ENCODE data around the gene ABO. TPM values are rescaled to one million over a fixed set of nuclear protein-coding genes. Genes with fewer than 3 reads are reported as not detected.
"Not testable (repeated sequence)": the region's sequence is repeated elsewhere in the genome, so short reads cannot be mapped to it uniquely, and the experiment has no call there.

ABO gene
- total RNA-seq, 2 donors from 2014 or later: 58.0 to 77.7 TPM

DNA sequence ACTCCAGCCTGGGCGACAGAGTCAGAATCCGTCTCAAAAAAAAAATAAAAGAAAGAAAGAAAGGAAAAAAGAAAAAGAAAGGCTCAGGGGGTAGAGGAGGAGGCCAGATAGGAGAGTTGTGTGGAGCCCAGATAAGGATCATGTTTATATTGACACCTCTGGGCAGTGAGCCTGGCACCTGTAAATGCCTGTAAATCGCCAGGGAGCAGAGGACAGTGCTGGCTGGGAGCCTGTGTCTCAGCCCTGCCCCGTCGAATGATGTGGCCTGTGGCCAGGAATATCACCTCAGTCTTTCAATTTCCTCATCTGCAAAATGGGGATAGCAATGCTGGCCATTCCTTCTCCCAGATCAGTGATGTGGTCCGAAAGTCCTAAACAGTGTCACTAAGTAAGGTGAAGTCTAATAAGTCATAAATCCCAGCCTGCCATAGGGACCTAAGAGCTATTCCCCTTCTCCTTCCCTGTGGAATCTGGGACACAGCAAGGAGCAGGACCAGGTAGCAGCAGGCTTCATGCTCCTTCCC, 10.3 kb upstream of the ABO start:
- Histone ChIP-seq H3K4me1 (peaks cover 14% of the 10 kb centered on the region), H3K9me3 (no peaks in the 10 kb centered on the region), H3K27me3 (no peaks in the 10 kb centered on the region), H3K36me3 (no peaks in the 10 kb centered on the region), H3K4me3 (no peak overlapping the region), H3K27ac (no peak overlapping the region), H3K9ac (ENCODE audit: low read depth in 2 of 2, low read length in 2 of 2) (peak overlapping the region in 1 of 2 donors; percentile 14)
- DNase-seq: peak; percentile 68
- TF ChIP-seq, protein P1, sequence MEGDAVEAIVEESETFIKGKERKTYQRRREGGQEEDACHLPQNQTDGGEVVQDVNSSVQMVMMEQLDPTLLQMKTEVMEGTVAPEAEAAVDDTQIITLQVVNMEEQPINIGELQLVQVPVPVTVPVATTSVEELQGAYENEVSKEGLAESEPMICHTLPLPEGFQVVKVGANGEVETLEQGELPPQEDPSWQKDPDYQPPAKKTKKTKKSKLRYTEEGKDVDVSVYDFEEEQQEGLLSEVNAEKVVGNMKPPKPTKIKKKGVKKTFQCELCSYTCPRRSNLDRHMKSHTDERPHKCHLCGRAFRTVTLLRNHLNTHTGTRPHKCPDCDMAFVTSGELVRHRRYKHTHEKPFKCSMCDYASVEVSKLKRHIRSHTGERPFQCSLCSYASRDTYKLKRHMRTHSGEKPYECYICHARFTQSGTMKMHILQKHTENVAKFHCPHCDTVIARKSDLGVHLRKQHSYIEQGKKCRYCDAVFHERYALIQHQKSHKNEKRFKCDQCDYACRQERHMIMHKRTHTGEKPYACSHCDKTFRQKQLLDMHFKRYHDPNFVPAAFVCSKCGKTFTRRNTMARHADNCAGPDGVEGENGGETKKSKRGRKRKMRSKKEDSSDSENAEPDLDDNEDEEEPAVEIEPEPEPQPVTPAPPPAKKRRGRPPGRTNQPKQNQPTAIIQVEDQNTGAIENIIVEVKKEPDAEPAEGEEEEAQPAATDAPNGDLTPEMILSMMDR (IDR thresholded peaks at IDR 0.05): no peak
- intact Hi-C loops (cut with DNase I): loop anchor here (10.0 kb wide), 1 partner anchor 101 kb away; no protein-coding TSS in a partner anchor

DNA sequence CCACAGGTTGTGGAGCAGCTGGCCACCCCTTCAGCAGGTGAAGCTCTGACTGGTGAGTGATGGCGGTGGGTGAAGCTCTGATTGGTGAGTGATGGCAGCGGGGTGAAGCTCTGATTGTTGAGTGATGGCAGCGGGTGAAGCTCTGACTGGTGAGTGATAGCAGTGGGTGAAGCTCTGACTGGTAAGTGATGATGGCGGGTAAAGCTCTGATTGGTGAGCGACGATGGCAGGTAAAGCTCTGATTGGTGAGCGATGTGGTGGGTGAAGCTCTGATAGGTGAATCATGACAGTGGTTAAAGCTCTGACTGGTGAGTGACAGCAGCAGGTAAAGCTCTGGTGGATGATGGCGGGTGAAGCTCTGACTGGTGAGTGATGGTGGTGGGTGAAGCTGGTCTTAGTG, 9.4 kb upstream of the ABO start:
- no peaks in the 10 kb centered on the region for H3K27me3 ChIP-seq
- H3K9me3 ChIP-seq: no peaks in the 10 kb centered on the region
- no peak overlapping the region for H3K4me3 ChIP-seq
- no peaks in the 10 kb centered on the region for H3K36me3 ChIP-seq
- no peak overlapping the region for H3K9ac ChIP-seq (ENCODE audit: low read depth in 2 of 2, low read length in 2 of 2)
- no peak for DNase-seq
- H3K27ac ChIP-seq: no peak overlapping the region
- intact Hi-C loops (cut with DNase I): loop anchor here (10.0 kb wide), 1 partner anchor 100 kb away; no protein-coding TSS in a partner anchor
- TF ChIP-seq, protein P1 (IDR thresholded peaks at IDR 0.05): no peak
- peaks cover 14% of the 10 kb centered on the region for H3K4me1 ChIP-seq

DNA sequence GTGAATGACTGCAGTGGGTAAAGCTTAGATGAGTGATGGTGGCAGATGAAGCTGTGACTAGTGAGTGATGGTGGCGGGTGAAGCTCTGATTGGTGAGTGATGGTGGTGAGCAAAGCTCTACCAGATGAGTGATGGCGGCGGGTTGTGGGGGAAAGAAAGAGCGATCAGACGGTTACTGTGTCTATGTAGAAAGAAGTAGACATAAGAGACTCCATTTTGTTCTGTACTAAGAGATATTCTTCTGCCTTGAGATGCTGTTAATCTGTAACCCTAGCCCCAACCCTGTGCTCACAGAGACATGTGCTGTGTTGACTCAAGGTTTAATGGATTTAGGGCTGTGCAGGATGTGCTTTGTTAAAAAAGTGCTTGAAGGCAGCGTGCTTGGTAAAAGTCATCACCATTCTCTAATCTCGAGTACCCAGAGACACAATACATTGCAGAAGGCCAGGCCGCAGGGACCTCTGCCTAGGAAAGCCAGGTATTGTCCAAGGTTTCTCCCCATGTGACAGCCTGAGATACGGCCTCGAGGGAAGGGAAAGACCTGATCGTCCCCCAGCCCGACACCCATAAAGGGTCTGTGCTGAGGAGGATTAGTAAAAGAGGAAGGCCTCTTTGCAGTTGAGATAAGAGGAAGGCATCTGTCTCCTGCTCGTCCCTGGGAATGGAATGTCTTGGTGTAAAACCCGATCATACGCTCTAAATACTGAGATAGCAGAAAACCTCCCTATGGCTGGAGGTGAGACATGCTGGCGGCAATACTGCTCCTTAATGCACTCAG, 8.4 kb upstream of the ABO start:
- peak overlapping the region; percentile 86 for H3K27ac ChIP-seq

DNA sequence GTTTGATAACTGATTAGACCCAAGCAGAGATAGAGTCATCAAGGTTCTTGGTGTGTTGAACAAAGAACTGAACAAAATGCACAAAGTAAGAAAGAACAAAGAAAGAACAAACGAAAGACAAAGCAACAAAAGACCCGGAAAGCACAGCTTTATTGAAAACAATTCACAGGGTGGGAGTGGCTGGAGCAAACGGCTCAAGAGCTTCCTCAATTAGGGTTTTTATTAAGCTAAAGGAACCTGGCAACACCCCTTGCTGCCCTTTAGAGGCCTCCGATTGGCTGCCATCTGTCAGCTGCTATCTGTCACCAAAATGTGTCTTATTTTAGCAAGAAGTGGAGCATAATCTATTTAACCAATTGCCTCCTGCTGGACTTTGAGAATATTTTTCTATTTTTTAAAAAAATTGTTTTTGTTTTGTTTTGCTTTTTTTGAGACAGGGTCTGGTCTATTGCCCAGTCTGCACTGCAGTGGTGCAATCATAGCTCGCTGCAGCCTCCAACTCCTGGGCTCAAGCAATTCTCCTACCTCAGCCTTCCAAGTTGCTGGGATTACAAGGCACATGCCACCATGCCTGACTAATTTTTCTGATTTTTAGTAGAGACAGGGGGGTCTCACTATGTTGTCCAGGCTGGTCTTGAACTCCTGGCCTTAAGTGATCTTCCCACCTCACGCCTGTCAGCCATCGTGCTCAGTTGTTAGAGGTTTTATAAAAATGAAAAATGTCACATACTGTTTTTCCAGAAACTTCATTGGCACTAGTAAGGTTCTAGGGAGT, 7.7 kb upstream of the ABO start:
- TF ChIP-seq, protein P1 (IDR thresholded peaks at IDR 0.05): no peak
- H3K27ac ChIP-seq: peak overlapping the region; percentile 86
- H3K9me3 ChIP-seq: no peaks in the 10 kb centered on the region
- H3K9ac ChIP-seq (ENCODE audit: low read depth in 2 of 2, low read length in 2 of 2): peak overlapping the region in 1 of 2 donors; percentile 60
- H3K27me3 ChIP-seq: no peaks in the 10 kb centered on the region
- peak; percentile 79 for DNase-seq
- no peaks in the 10 kb centered on the region for H3K36me3 ChIP-seq
- H3K4me3 ChIP-seq: no peak overlapping the region
- intact Hi-C loops (cut with DNase I): loop anchor here (10.0 kb wide), 1 partner anchor 98 kb away; no protein-coding TSS in a partner anchor
- H3K4me1 ChIP-seq: peaks cover 14% of the 10 kb centered on the region

More for the DNA sequence above, 8.4 kb upstream of the ABO start:
- H3K36me3 ChIP-seq; H3K9ac ChIP-seq (ENCODE audit: low read depth in 2 of 2, low read length in 2 of 2); H3K9me3 ChIP-seq; H3K4me3 ChIP-seq; H3K27me3 ChIP-seq: not testable (repeated sequence)
- peaks cover 14% of the 10 kb centered on the region for H3K4me1 ChIP-seq
- intact Hi-C loops (cut with DNase I): loop anchor here (10.0 kb wide), 1 partner anchor 99 kb away; no protein-coding TSS in a partner anchor
- DNase-seq: peak; percentile 34

DNA sequence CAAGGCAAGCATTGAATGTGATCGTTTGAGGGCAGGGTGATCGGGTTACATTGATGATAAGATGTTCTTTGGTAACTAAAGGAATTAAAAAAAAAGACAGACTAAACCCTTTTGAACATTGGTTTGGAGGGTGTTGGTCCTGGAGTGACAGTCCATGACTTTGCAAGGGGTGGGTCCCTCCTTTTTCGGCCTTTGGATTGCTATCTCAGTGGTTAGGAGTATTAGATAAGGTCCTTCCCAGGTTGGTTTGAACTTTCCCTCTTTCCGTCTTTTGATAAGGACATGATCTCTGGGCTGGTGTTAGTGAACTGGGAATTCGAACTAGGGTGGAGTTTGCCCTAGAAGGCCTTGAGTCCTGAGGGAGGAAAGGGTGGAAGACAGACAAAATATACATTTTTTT, 5.4 kb upstream of the ABO start:
- DNase-seq: peak; percentile 73
- Histone ChIP-seq H3K4me1 (peaks cover 14% of the 10 kb centered on the region), H3K9me3 (no peaks in the 10 kb centered on the region), H3K27me3 (no peaks in the 10 kb centered on the region), H3K9ac (ENCODE audit: low read depth in 2 of 2, low read length in 2 of 2) (peak overlapping the region in 1 of 2 donors; percentile 55), H3K27ac (peak overlapping the region; percentile 86), H3K36me3 (no peaks in the 10 kb centered on the region), H3K4me3 (no peak overlapping the region)
- TF ChIP-seq, protein P1 (IDR thresholded peaks at IDR 0.05): no peak
- intact Hi-C loops (cut with DNase I): loop anchor here (10.0 kb wide), 1 partner anchor 96 kb away; no protein-coding TSS in a partner anchor

Data from colonic mucosa (tissue), 4 donors.